T-helper 1 cell treated with Interleukin-12 subunit alpha and Interleukin-12 subunit beta and Interleukin-4 antibody, amounts not matched to agents 30 ng/mL and 1 ng/mL, for 36 hours (primary cell): ENCODE data around the gene C1orf52. TPM values are rescaled to one million over a fixed set of nuclear protein-coding genes. Genes with fewer than 3 reads are reported as not detected.

ENCODE experiments used
- intact Hi-C: fragments of 100-400 bp; cut with micrococcal nuclease; formaldehyde crosslinking; loops from one replicate; pipeline ENCODE4 v1.15.1; 2024
- total RNA-seq: library from RNA; stranded (reverse); gene quantifications from 2 replicates; pipeline ENCODE4 v1.2.3, GENCODE V29; 2022

The C1orf52 gene
- 21.6 and 24.4 TPM in 2 replicates for total RNA-seq

GRCh38 chr1:85259118-85259911 is at the start of gene C1orf52:
Gene C1orf52 (minus strand): TSS chr1:85259662. CDS start chr1:85259633, 29 bp downstream.
- intact Hi-C loops, result loop anchor here (1.0 to 5.0 kb wide), 17 partner anchors 17 to 1112 kb away; partner anchors contain the start of genes BCL10, GNG5, MCOLN2 and SPATA1

DNA sequence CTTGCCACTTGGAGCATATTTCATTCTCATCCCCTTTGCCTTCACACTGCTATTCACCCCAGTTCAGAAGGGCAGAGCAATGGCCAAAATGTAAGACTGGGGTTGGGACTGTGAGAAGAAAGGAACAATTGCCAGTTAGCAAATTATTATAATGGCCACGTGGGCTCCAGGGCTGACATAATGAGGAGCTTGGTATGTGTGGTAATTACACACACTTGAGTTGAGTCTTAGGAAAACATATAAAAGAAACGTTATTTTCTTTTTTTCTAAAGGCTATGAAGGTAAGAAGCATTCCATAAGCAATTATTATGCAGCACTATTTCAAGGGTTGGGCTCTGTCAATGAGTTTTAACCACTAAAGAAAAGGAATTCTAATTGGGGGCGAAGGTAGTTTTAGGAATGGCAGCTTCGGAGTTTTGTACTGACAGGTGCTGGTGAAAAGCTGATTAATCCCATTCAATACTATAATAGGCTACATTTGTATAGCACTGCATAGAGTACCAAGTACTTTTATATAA is 49.4 kb upstream of the C1orf52 start:
- intact Hi-C loops, result loop anchor here (1.0 to 5.0 kb wide), 3 partner anchors 272 to 603 kb away; partner anchors contain the start of gene ZNHIT6

DNA sequence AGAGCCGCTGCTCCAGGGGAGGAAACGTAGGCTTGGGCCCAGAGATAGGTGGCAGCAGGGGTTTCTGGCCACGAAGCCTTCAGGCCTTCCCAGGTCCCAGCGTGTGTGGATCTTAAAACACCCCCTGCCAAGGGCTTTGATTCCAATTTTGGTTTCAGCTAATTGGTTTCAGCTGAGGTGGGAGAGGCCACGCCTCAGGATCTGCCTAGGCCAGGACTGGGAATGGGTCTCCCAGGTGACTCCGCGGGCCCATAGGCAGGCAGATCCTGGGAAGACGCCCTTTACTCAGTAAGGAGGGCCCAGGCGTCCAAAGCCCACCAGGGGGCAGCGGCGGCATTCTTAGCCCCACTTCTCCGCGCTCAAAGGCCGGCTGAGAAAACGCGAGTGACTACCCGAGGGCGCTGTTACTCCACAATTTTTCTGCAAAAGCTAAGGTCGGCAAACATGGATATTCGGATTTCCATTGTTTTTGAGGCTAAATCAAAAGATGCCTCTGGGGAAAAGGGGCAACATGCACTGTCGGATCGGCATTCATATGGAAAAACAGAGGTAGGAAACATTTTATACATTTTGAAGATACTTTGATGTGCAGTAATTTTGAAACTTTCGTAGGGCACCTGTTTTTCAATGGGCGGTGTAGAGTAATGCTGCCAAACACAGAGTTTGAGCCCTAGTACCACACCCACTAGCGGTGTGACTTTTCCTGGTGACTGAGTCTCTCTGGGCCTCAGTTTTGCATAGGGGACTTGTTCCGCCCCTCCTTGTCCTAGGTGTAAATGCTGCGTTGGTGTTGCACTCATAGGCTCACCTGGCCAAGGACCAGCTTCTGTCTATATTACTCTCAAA is 48.7 kb upstream of the C1orf52 start:
- intact Hi-C loops, result loop anchor here (1.0 to 5.0 kb wide), 3 partner anchors 273 to 604 kb away; partner anchors contain the start of gene ZNHIT6

- intact Hi-C loops, result loop anchor here (5.0 kb wide), 1 partner anchor 606 kb away; no protein-coding TSS in a partner anchor
Measured at GRCh38 chr1:85306236-85306635, 46.8 kb upstream of the C1orf52 start.

GRCh38 chr1:85303440-85304162 is 44.1 kb upstream of the C1orf52 start:
- intact Hi-C loops, result no loop called here

DNA sequence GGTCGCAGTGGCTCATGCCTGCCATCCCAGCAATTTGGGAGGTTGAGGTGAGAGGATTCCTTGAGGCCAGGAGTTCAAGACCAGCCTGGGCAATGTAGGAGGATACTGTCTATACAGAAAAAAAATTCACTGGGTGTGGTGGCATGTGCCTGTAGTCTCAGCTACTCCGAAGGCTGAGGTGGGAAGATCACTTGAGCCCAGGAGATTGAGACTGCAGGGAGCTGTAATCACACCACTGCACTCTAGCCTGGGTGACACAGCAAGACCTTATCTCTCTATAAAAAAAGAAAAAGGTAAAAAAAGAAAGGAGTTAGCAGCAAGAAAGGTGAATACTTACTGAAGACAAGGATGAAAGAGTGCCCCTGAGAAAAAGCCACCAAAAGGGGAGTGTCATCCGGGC is 40.7 kb upstream of the C1orf52 start:
- intact Hi-C loops, result no loop called here

DNA sequence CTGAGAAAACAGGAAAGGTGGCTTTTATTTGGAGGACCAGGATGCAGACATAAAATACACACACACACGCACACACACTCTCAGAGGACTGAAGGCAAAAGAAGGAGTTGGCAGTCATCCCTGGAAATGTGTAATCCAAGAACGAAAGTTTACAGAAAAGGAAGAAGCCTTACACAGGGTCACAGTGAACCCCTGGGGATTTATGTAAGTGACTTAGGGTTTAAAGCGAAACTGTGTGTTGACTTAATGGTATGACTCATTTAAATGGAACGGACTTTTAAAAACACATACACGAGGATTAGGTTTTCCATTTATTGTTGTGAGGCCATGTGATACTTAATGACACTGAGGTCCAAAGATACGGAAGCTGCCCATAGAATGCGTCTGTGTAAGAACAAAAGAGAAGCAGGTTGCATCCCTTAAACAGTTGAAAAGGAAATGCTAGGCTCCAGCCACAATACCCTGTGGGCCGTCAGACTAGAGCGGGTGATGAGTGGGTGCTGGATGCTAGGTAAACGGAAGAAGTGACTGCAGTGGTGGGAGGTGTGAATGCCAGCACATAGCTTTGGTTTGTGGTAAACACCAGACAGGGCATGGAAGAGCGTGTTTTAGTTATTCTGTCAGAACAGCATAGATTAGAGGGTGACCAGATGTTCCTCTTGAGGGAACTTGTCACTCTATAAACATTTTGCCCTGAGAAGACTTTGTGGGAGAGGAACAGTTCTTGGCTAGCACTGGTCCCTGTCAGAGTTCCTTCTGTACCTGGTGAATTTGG is 38.6 kb upstream of the C1orf52 start:
- intact Hi-C loops, result loop anchor here (1.0 kb wide), 4 partner anchors 19 to 354 kb away; partner anchors contain the start of gene C1orf52

- intact Hi-C loops, result no loop called here
Measured at GRCh38 chr1:85297538-85297854, 38.0 kb upstream of the C1orf52 start.

DNA sequence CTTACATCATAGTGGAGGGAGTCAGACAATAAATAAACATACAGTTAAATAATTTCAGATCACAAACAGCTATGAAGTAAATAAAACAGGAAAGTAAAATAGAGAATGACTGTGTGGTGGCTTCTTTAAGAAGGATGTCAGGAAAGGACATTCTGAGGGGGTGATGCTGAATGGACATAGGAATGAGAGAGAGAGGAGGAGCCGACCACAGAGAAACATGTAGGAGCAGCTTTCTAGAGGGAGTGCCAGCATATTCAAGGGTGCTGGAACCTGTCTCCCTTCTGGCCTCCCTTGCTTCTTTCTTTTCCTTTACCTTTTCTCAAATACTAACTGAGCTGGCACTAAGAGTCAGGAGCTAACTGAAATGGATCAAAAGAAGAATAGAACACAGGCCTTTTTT is 37.5 kb upstream of the C1orf52 start:
- intact Hi-C loops, result no loop called here

GRCh38 chr1:85295654-85296053 is 36.2 kb upstream of the C1orf52 start:
- intact Hi-C loops, result no loop called here

DNA sequence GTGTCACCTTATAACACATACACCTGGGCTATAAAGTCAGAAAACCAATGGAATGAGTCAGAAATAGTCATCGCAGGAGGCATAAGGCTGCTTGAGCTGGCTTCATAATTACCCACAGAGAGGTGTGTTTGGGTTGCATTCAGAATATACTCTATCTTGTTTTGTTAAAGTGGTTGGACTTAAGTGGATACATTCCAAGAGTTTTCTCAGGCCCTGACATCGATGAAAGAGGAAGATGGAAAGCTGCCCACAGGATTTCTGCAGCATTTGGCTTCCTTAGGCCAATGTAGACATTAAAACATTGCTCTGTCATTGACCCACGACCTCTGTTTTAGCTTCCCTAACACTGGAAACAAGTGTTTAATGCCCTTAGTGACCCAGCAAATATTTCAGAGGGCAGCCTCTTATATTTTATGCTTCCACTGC is 35.6 kb upstream of the C1orf52 start:
- intact Hi-C loops, result no loop called here

DNA sequence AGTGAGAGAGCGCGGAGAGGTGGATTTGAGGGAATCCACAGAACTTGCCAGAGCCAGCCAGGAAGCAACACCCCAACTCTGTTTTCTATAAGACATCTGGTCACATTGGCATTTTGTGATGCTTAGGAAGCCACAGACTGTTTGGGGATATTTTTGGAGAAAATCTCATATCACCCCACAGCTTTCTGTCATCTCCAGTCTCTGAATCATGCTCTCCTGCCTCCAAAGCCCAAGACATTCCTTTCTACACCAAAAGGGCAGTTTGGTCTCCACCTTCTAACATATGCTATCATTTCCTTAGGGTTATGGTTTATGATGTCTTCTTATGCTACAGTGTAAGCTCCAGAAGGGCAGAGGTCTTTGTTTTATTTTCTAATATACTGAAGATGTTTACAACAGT is 31.4 kb upstream of the C1orf52 start:
- intact Hi-C loops, result no loop called here

DNA sequence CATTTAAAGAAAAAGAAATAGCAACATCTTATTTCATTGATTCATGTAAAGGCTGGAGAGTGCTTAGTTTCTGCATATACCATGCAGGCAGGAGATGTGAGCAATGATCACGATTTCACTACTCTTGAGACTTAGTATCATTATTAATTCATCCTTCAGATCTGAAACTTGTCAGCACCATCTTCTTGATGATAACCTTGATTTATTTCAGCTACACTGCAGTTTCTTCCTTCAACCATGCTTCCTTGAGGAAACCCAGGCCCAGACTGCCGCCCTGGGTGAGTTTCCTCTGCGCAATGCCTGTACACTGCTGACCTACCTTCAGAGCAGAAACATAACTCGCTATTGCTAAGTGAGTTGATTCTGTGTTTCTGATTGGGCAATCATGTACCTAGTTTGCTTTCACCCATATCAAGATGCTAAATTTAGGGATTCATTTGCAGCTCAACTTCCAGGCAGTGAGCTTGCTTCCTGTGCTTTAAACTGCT is 30.4 kb upstream of the C1orf52 start:
- intact Hi-C loops, result no loop called here

- intact Hi-C loops, result no loop called here
Measured at GRCh38 chr1:85289207-85289847, 29.9 kb upstream of the C1orf52 start.

DNA sequence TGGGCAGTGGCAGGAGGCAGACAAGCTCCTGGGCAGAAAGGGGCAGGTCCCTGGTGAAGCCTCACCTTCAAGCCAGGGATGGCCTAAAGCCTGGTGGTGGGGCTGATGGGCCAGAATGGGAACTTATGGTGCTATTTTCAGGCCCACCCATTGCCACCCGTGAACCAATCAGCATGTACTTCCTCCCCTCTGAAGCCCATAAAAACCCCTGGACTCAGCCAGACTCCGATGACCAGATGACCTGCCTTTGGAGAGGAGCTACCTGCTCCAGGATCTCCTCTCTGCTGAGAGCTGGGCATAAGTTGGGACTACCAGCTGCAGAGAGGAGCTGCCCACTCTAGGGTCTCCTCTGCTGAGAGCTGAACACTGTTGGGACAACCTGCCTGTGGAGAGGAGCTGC is 24.7 kb upstream of the C1orf52 start:
- intact Hi-C loops, result no loop called here

- intact Hi-C loops, result no loop called here
Measured at GRCh38 chr1:85283475-85284199, 24.2 kb upstream of the C1orf52 start.

GRCh38 chr1:85282424-85282823 is 23.0 kb upstream of the C1orf52 start:
- intact Hi-C loops, result no loop called here

GRCh38 chr1:85280636-85281035 is 21.2 kb upstream of the C1orf52 start:
- intact Hi-C loops, result no loop called here
